ENCODE data around the gene CHCHD3.

The CHCHD3 gene

GRCh38 chr7:133003052-133003910, 78.6 kb downstream of the CHCHD3 start:
- TF ChIP-seq PATZ1 (CRISPR knock-in tag; IDR thresholded peaks at IDR 0.05; ENCODE audit: borderline replicate concordance) (no peak), CSDC2 (CRISPR knock-in tag; IDR thresholded peaks at IDR 0.05) (no peak), ZFP3 (CRISPR knock-in tag; IDR thresholded peaks at IDR 0.05) (no peak), CSRNP3 (CRISPR knock-in tag; IDR thresholded peaks at IDR 0.05) (no peak), ISL1 (CRISPR knock-in tag; IDR thresholded peaks at IDR 0.05) (no peak; the same call in 1 of the 2 replicates), OSR1 (CRISPR knock-in tag; IDR thresholded peaks at IDR 0.05) (no peak), ZFP30 (CRISPR knock-in tag; IDR thresholded peaks at IDR 0.05) (no peak), ARNTL (CRISPR knock-in tag; IDR thresholded peaks at IDR 0.05; ENCODE audit: borderline replicate concordance, low read depth) (no peak), ZNF70 (CRISPR knock-in tag; IDR thresholded peaks at IDR 0.05) (no peak), ZC3H10 (CRISPR knock-in tag; IDR thresholded peaks at IDR 0.05) (no peak), SNAI2 (CRISPR knock-in tag; IDR thresholded peaks at IDR 0.05) (no peak), BACH2 (CRISPR knock-in tag; IDR thresholded peaks at IDR 0.05; ENCODE audit: borderline replicate concordance) (no peak), RARB (CRISPR knock-in tag; IDR thresholded peaks at IDR 0.05) (no peak), TOX (CRISPR knock-in tag; IDR thresholded peaks at IDR 0.05; ENCODE audit: borderline replicate concordance) (no peak)
- no peak for ATAC-seq

GRCh38 chr7:133001727-133002126, 80.2 kb downstream of the CHCHD3 start:
- ATAC-seq = no peak
- TF ChIP-seq ZNF8 (CRISPR knock-in tag; IDR thresholded peaks at IDR 0.05) = no peak
- no peak for TF ChIP-seq BACH2 (CRISPR knock-in tag; IDR thresholded peaks at IDR 0.05; ENCODE audit: borderline replicate concordance)
- TF ChIP-seq TCF4 (CRISPR knock-in tag; IDR thresholded peaks at IDR 0.05; ENCODE audit: borderline replicate concordance) = no peak
- TF ChIP-seq TOX (CRISPR knock-in tag; IDR thresholded peaks at IDR 0.05; ENCODE audit: borderline replicate concordance) = no peak
- TF ChIP-seq CSDC2 (CRISPR knock-in tag; IDR thresholded peaks at IDR 0.05) = no peak
- no peak for TF ChIP-seq ZFP30 (CRISPR knock-in tag; IDR thresholded peaks at IDR 0.05)
- no peak for TF ChIP-seq ZC3H10 (CRISPR knock-in tag; IDR thresholded peaks at IDR 0.05)
- TF ChIP-seq, protein P1, sequence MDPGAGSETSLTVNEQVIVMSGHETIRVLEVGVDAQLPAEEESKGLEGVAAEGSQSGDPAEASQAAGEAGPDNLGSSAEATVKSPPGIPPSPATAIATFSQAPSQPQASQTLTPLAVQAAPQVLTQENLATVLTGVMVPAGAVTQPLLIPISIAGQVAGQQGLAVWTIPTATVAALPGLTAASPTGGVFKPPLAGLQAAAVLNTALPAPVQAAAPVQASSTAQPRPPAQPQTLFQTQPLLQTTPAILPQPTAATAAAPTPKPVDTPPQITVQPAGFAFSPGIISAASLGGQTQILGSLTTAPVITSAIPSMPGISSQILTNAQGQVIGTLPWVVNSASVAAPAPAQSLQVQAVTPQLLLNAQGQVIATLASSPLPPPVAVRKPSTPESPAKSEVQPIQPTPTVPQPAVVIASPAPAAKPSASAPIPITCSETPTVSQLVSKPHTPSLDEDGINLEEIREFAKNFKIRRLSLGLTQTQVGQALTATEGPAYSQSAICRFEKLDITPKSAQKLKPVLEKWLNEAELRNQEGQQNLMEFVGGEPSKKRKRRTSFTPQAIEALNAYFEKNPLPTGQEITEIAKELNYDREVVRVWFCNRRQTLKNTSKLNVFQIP (CRISPR knock-in tag; IDR thresholded peaks at IDR 0.05; ENCODE audit: borderline replicate concordance, low read depth) = no peak
- no peak for TF ChIP-seq TSHZ2 (CRISPR knock-in tag; IDR thresholded peaks at IDR 0.05)
- no peak for TF ChIP-seq GLIS3 (CRISPR knock-in tag; IDR thresholded peaks at IDR 0.05)
- no peak for TF ChIP-seq ARNTL (CRISPR knock-in tag; IDR thresholded peaks at IDR 0.05; ENCODE audit: borderline replicate concordance, low read depth)
- TF ChIP-seq, protein P2, sequence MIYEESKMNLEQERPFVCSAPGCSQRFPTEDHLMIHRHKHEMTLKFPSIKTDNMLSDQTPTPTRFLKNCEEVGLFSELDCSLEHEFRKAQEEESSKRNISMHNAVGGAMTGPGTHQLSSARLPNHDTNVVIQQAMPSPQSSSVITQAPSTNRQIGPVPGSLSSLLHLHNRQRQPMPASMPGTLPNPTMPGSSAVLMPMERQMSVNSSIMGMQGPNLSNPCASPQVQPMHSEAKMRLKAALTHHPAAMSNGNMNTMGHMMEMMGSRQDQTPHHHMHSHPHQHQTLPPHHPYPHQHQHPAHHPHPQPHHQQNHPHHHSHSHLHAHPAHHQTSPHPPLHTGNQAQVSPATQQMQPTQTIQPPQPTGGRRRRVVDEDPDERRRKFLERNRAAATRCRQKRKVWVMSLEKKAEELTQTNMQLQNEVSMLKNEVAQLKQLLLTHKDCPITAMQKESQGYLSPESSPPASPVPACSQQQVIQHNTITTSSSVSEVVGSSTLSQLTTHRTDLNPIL (CRISPR knock-in tag; IDR thresholded peaks at IDR 0.05; ENCODE audit: low read depth) = no peak
- TF ChIP-seq SNAI2 (CRISPR knock-in tag; IDR thresholded peaks at IDR 0.05) = no peak
- no peak for TF ChIP-seq ZNF70 (CRISPR knock-in tag; IDR thresholded peaks at IDR 0.05)
- TF ChIP-seq CSRNP3 (CRISPR knock-in tag; IDR thresholded peaks at IDR 0.05) = no peak
- no peak for TF ChIP-seq OSR1 (CRISPR knock-in tag; IDR thresholded peaks at IDR 0.05)
- no peak for TF ChIP-seq ZFP3 (CRISPR knock-in tag; IDR thresholded peaks at IDR 0.05)
- no peak for TF ChIP-seq ESRRG (CRISPR knock-in tag; IDR thresholded peaks at IDR 0.05)
- TF ChIP-seq PPARA (CRISPR knock-in tag; IDR thresholded peaks at IDR 0.05; ENCODE audit: borderline replicate concordance) = no peak
- TF ChIP-seq ISL1 (CRISPR knock-in tag; IDR thresholded peaks at IDR 0.05) = no peak

Data from SK-N-SH treated with all-trans-retinoic acid at 6 μM for 48 hours (cell line).